GM12878 (cell line): ENCODE measurements around the gene PPIF. TPM values are rescaled to one million over a fixed set of nuclear protein-coding genes. Genes with fewer than 3 reads are reported as not detected.

ENCODE experiments used
- ATAC-seq: fragments of 200-7000 bp; cut with Tn5 transposase; 3 replicates; pipeline ENCODE4 v1.9.1; 2020; ENCODE audit warnings: mild to moderate bottlenecking, moderate library complexity
- BruUV-seq: library from RNA; stranded (reverse); fragments of 400-500 nt; replicated peaks from 2 replicates; lab custom pipeline; 2021; lab: Mats Ljungman, UMichigan
- CTCF ChIA-PET: fragments of 300-600 bp; sonication (Branson Sonifier 250); formaldehyde crosslinking; extraction: SDS; loops from one replicate; lab custom pipeline; 2021; ENCODE audit warnings: inconsistent platforms; lab: Yijun Ruan, JAX
- POLR2A ChIA-PET: fragments of 350-600 bp; formaldehyde crosslinking; extraction: SDS; loops from one replicate; lab custom pipeline; 2021; ENCODE audit warnings: inconsistent platforms; lab: Charles Lee
- RAD21 ChIA-PET: fragments of 300-600 bp; sonication (Branson Sonifier 250); formaldehyde crosslinking; loops from one replicate; lab custom pipeline; 2023; ENCODE audit warnings: antibody characterized with exemption; ENCODE audit not compliant: unreplicated experiment; lab: Charles Lee
- SMC1A ChIA-PET: fragments of 300-600 bp; sonication (Branson Sonifier 250); formaldehyde crosslinking; loops from one replicate; lab custom pipeline; 2023; ENCODE audit not compliant: unreplicated experiment, uncharacterized antibody; lab: Charles Lee
- DNase-seq: peaks from one replicate; pipeline ENCODE4 v3.0.0-alpha.2; 2011; ENCODE audit warnings: low read depth, low spot score
- FAIRE-seq: peaks from 3 replicates; lab custom pipeline; 2011; peaks lifted over from hg19 to GRCh38; lab: Jason Lieb, UNC
- H2AFZ ChIP-seq: 2 replicates; pipeline ENCODE4 v1.6.0; 2011; ENCODE audit warnings: low read depth, low read length, control low read depth; ENCODE audit not compliant: control insufficient read depth
- H3K27ac ChIP-seq: 2 replicates; pipeline ENCODE4 v1.5.1; 2011; ENCODE audit warnings: control low read depth; ENCODE audit not compliant: control insufficient read depth, insufficient read depth
- H3K27me3 ChIP-seq, 2 experiments: replicated peaks in 1 of 2; 2 replicates each; pipeline versions ENCODE4 v1.6.0 to v1.6.1; 2011; ENCODE audit warnings: low read length in 1 of 2; ENCODE audit not compliant: control insufficient read depth in 2 of 2, insufficient read depth in 2 of 2
- H3K36me3 ChIP-seq, 2 experiments: 2 replicates each; pipeline ENCODE4 v1.5.1; 2011; ENCODE audit warnings: low read length in 1 of 2; ENCODE audit not compliant: control insufficient read depth in 2 of 2, insufficient read depth in 2 of 2
- H3K4me1 ChIP-seq: 2 replicates; pipeline ENCODE4 v1.6.1; 2011; ENCODE audit warnings: mild to moderate bottlenecking, low read length, moderate library complexity, mixed read lengths; ENCODE audit not compliant: control insufficient read depth, insufficient read depth
- H3K4me2 ChIP-seq: 2 replicates; pipeline ENCODE4 v1.6.0; 2011; ENCODE audit warnings: control low read depth; ENCODE audit not compliant: control insufficient read depth, insufficient read depth
- H3K4me3 ChIP-seq: fragments of 200-600 bp; sonication (generic); 2 replicates; pipeline ENCODE4 v1.5.1; 2016
- H3K79me2 ChIP-seq: 2 replicates; pipeline ENCODE4 v1.6.0; 2011; ENCODE audit warnings: low read length; ENCODE audit not compliant: control insufficient read depth, insufficient read depth
- H3K9ac ChIP-seq: 2 replicates; pipeline ENCODE4 v1.8.0; 2011; ENCODE audit warnings: low read length, control low read depth, mixed read lengths; ENCODE audit not compliant: control insufficient read depth, insufficient read depth
- H3K9me3 ChIP-seq: replicated peaks from 3 replicates; pipeline ENCODE4 v1.5.1; 2011; ENCODE audit warnings: mild to moderate bottlenecking, low read length; ENCODE audit not compliant: control insufficient read depth, insufficient read depth
- H4K20me1 ChIP-seq: 2 replicates; pipeline ENCODE4 v1.6.0; 2011; ENCODE audit not compliant: control insufficient read depth, insufficient read depth
- NBN ChIP-seq: fragments of 450-650 bp; IDR thresholded peaks from 2 replicates; pipeline ENCODE4 v1.6.1; 2016
- POU2F2 ChIP-seq: IDR thresholded peaks from 3 replicates; pipeline ENCODE4 v1.6.1; 2011; ENCODE audit warnings: low read depth, mild to moderate bottlenecking, low read length, borderline replicate concordance
- WGBS: methylation state at CpG from one replicate; pipeline ENCODE4 v1.1.6; 2016; ENCODE audit warnings: low lambda C conversion rate; ENCODE audit not compliant: insufficient replicate concordance, insufficient coverage; ENCODE audit errors: missing lambda C conversion rate; 5-methylcytosine and 5-hydroxymethylcytosine counted together
- in situ Hi-C: fragments of 300-500 bp; cut with MboI; formaldehyde crosslinking; loops from 9 replicates; pipeline ENCODE4 v1.14.3; 2018; ENCODE audit warnings: mixed read lengths
- intact Hi-C: fragments of 100-400 bp; cut with micrococcal nuclease; formaldehyde crosslinking; loops from one replicate; pipeline ENCODE4 v1.14.2; 2022; ENCODE audit not compliant: unreplicated experiment
- polyA plus RNA-seq, 11 experiments: library from polyadenylated mRNA; depleted of rRNA in 4 of 11; unstranded in 6 of 11; stranded (reverse) in 5 of 11; fragments of >200 nt; fragmentation: Nextera tagmentation in 4 of 11; fragmentation: Illumina TruSeq in 1 of 11; extraction: Ambion mirVana in 4 of 11; extraction: Trizol in 1 of 11; gene quantifications; 1 replicate in 1 of 11; 2 replicates in 10 of 11; pipeline versions ENCODE4 v1.2.1 to v1.2.3, GENCODE V29; 2011 to 2016; ENCODE audit warnings: inconsistent platforms in 2 of 11, missing spikeins in 2 of 11, low read depth in 1 of 11
- total RNA-seq, 4 experiments: library from RNA; depleted of rRNA in 3 of 4; stranded (reverse); fragments of >200 nt in 3 of 4; fragmentation: Illumina TruSeq in 1 of 4; extraction: Trizol in 1 of 4; gene quantifications; 2 replicates each; pipeline versions ENCODE4 v1.2.1 to v1.2.3, GENCODE V29; 2013 to 2021

The PPIF gene
- total and polyA plus RNA-seq, 10 of the 15 experiments (the other 5 are each of a cell fraction or from before 2014, with no cell fraction given) = 28.8 to 180 (median 128) TPM

DNA sequence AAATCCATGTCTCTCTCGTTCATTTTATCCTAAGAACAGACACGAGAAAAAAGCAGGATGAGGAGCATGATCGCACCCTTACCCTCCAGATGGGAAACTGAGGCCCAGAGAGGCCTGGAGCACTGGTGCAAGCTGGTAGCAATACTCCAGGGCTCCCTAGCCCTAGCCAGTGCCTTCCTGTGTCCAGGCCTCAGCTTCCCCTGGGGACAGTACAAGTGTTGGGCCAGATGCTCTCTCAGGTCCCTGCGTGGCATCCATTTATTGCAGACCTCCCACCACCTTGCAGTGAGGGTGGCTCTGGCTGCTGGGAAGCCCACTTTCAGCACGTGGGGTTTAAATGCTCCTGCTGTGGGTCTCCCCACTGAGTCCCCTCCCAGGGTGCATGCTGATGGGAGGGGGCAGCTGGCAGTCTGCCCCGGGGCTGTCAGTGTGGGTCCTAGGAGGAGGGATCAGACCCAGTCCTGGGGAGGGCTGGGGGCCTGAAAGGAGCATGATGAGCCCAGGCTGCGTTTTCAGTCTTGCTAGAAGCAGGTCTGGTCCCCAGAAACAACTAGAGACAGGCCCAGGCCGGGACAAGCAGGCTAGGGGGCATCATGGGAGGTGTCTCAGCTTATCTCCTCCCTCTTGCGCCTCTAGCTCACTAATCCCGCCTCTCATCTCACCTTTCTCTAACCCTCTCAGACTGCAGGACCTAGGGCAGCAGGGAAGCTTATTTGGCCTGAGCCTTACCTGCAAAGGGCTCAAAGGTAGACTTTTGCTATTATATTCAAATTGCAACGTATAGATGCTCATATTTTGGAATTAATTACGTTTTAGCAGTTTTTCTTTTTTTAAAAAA lies 662 bp upstream of the PPIF start:
- RAD21 ChIA-PET = interaction anchor here (0.8 to 4.6 kb wide), 9 partner anchors 12 to 103 kb away, joined by 3 to 36 read pairs (median 7); no protein-coding TSS in a partner anchor
- ATAC-seq = no peak; the same call in 2 of the 3 replicates
- TF ChIP-seq POU2F2 (no peak), NBN (0 out of 2 replicates have a peak, but pooled peaks have one; percentile 15)
- TF ChIP-seq, all 136 proteins: peak for 1
- H3K9me3 ChIP-seq = no peaks in the 10 kb centered on the region
- H4K20me1 ChIP-seq = no peaks in the 10 kb centered on the region; the same call in 1 of the 2 replicates
- BruUV-seq = TSS peak; percentile 76
- H3K4me3 ChIP-seq = peak overlapping the region; percentile 35; the same call in 1 of the 2 replicates
- H3K27me3 ChIP-seq = no peaks in the 10 kb centered on the region
- peaks cover 12% of the 10 kb centered on the region for H3K4me1 ChIP-seq
- SMC1A ChIA-PET = interaction anchor here (0.6 to 3.5 kb wide), 14 partner anchors 15 to 102 kb away, joined by 3 to 18 read pairs (median 4); no protein-coding TSS in a partner anchor
- CTCF ChIA-PET = interaction anchor here (0.6 to 5.4 kb wide), 14 partner anchors 10 to 144 kb away, joined by 3 to 27 read pairs (median 6); no protein-coding TSS in a partner anchor
- no peak for DNase-seq
- in situ Hi-C loops = no loop called here
- H2AFZ ChIP-seq = peak overlapping the region; percentile 45
- H3K36me3 ChIP-seq = peaks cover 15 to 23% of the 10 kb centered on the region in 2 experiments
- 45% methylated on average over 12 of the region's 12 CpGs for WGBS
- intact Hi-C loops = loop anchor here (1.0 to 2.0 kb wide), 2 partner anchors 30 to 60 kb away; no protein-coding TSS in a partner anchor
- H3K9ac ChIP-seq = peak overlapping the region; percentile 96; the same call in 1 of the 2 replicates
- FAIRE-seq = peak; percentile 35
- POLR2A ChIA-PET = interaction anchor here (0.9 to 3.7 kb wide), 4 partner anchors 12 to 32 kb away, joined by 3 to 15 read pairs (median 6); no protein-coding TSS in a partner anchor
- peak overlapping the region; percentile 29; the same call in 1 of the 2 replicates for H3K27ac ChIP-seq
- peak overlapping the region; percentile 71 for H3K4me2 ChIP-seq
- peaks cover 42% of the 10 kb centered on the region for H3K79me2 ChIP-seq
